ENCODE results near the gene SOWAHB. TPM values are rescaled to one million over a fixed set of nuclear protein-coding genes. Genes with fewer than 3 reads are reported as not detected.
A peak's percentile ranks its signal among the peaks of the same experiment; 100 is the strongest.
"Not testable (repeated sequence)": the region's sequence is repeated elsewhere in the genome, so short reads cannot be mapped to it uniquely, and the experiment has no call there.

Gene SOWAHB
- total RNA-seq, 1 donor from 2014 or later, result not detected

- DNase-seq (ENCODE audit: extremely low read depth, low read depth, low spot score), result no peak
Observed at GRCh38 chr4:76896614-76897535, 1.1 kb downstream of the SOWAHB start.

- DNase-seq (ENCODE audit: extremely low read depth, low read depth, low spot score), result no peak
Observed at GRCh38 chr4:76896048-76896447, 1.9 kb downstream of the SOWAHB start.

- no peak for DNase-seq (ENCODE audit: extremely low read depth, low read depth, low spot score)
Observed at GRCh38 chr4:76895619-76896018, 2.3 kb downstream of the SOWAHB start.

- no peak for DNase-seq (ENCODE audit: extremely low read depth, low read depth, low spot score)
Observed at GRCh38 chr4:76894537-76895255, 3.2 kb downstream of the SOWAHB start.

GRCh38 chr4:76892601-76893000 lies 5.3 kb downstream of the SOWAHB start:
- no peak for DNase-seq (ENCODE audit: extremely low read depth, low read depth, low spot score)

GRCh38 chr4:76892001-76892400 lies 5.9 kb downstream of the SOWAHB start:
- no peak for DNase-seq (ENCODE audit: extremely low read depth, low read depth, low spot score)

GRCh38 chr4:76886848-76887441 lies 11.0 kb downstream of the SOWAHB start:
- no peak for DNase-seq (ENCODE audit: extremely low read depth, low read depth, low spot score)

- DNase-seq (ENCODE audit: extremely low read depth, low read depth, low spot score), result no peak
Observed at GRCh38 chr4:76886214-76886613, 11.7 kb downstream of the SOWAHB start.

- DNase-seq (ENCODE audit: extremely low read depth, low read depth, low spot score), result peak; percentile 75
Observed at GRCh38 chr4:76883147-76883546, 14.8 kb downstream of the SOWAHB start.

GRCh38 chr4:76882630-76883029 lies 15.3 kb downstream of the SOWAHB start:
- no peak for DNase-seq (ENCODE audit: extremely low read depth, low read depth, low spot score)

- no peak for DNase-seq (ENCODE audit: extremely low read depth, low read depth, low spot score)
Observed at GRCh38 chr4:76881375-76881774, 16.6 kb downstream of the SOWAHB start.

- DNase-seq (ENCODE audit: extremely low read depth, low read depth, low spot score), result no peak
Observed at GRCh38 chr4:76879731-76880364, 18.1 kb downstream of the SOWAHB start.

GRCh38 chr4:76878641-76879165 lies 19.2 kb downstream of the SOWAHB start:
- DNase-seq (ENCODE audit: extremely low read depth, low read depth, low spot score), result not testable (repeated sequence)

GRCh38 chr4:76874176-76874575 lies 23.8 kb downstream of the SOWAHB start:
- no peak for DNase-seq (ENCODE audit: extremely low read depth, low read depth, low spot score)

- no peak for DNase-seq (ENCODE audit: extremely low read depth, low read depth, low spot score)
Observed at GRCh38 chr4:76873495-76873894, 24.4 kb downstream of the SOWAHB start.

- DNase-seq (ENCODE audit: extremely low read depth, low read depth, low spot score), result no peak
Observed at GRCh38 chr4:76872556-76872955, 25.4 kb downstream of the SOWAHB start.

GRCh38 chr4:76868780-76869179 lies 29.2 kb downstream of the SOWAHB start:
- not testable (repeated sequence) for DNase-seq (ENCODE audit: extremely low read depth, low read depth, low spot score)

GRCh38 chr4:76867880-76868655 lies 29.9 kb downstream of the SOWAHB start:
- DNase-seq (ENCODE audit: extremely low read depth, low read depth, low spot score), result no peak

- no peak for DNase-seq (ENCODE audit: extremely low read depth, low read depth, low spot score)
Observed at GRCh38 chr4:76867377-76867776, 30.6 kb downstream of the SOWAHB start.

GRCh38 chr4:76866641-76867040 lies 31.3 kb downstream of the SOWAHB start:
- no peak for DNase-seq (ENCODE audit: extremely low read depth, low read depth, low spot score)
